ENCODE data around the gene ICAM3. TPM values are rescaled to one million over a fixed set of nuclear protein-coding genes. Genes with fewer than 3 reads are reported as not detected.

Gene ICAM3
- total RNA-seq, 2 donors from 2014 or later = 27.2 to 31.8 TPM

DNA sequence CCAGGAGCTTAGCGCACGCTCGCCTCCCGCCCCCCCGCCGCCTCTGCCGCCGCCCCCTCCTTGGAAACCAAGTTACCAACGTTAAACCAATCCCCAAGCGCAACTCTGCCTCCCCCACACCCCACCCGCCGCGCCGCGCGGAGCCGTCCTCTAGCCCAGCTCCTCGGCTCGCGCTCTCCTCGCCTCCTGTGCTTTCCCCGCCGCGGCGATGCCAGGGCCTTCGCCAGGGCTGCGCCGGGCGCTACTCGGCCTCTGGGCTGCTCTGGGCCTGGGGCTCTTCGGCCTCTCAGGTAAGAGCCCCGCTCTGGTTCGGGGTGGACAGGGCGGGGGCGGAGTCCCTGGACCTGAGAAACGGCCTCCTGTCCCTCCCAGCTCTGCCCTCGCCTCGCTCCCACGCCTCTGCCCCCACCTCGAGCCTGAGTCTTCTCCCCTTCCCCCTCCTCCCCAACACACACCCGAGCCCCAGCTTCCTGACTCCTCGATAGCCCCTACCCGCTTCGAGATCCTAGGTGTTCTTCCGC lies 49.5 kb downstream of the ICAM3 start, which contains the start of gene ICAM5:
TSS of gene ICAM5 (plus strand) at position 117 of the 521 bp plus-strand sequence. CDS start at position 209, 92 bp downstream.
- Histone ChIP-seq H3K9me3 (no peaks in the 10 kb centered on the region), H3K27ac (no peak within 1 kb of the TSS), H3K27me3 (peaks cover 71% of the 10 kb centered on the region), H3K4me3 (peak within 1 kb of the TSS; percentile 42), H3K4me1 (peaks cover 40% of the 10 kb centered on the region), H3K36me3 (no peaks in the 10 kb centered on the region), H3K9ac (ENCODE audit: low read depth in 2 of 2, low read length in 2 of 2) (peak within 1 kb of the TSS in 1 of 2 donors; percentile 12)
- DNase-seq = no peak
- intact Hi-C loops (cut with DNase I) = no loop called here
- TF ChIP-seq CTCF (IDR thresholded peaks at IDR 0.05) = no peak

DNA sequence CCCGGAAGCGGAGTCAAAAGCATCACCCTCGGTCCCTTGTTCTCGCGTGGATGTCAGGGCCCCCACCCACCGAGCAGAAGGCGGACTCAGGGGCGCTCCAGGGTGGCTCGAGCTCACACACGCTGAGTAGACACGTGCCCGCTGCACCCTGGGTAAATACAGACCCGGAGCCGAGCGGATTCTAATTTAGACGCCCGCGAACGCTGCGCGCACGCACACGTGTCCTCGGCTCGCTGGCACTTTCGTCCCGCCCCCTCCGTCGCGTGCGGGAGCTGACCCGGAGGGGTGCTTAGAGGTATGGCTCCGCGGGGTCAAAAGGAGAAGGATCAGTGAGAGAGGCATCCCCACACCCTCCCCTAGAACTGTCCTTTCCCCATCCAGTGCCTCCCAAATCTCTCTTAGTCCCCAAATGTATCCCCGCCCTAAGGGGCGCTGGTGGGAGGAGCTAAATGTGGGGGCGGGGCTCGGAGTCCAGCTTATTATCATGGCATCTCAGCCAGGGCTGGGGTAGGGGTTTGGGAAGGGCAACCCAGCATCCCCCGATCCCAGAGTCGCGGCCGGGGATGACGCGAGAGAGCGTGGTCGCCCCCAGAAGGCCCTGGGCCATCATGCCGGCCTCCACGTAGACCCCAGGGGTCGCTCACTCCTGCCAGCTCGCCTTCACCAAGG lies 50.1 kb downstream of the ICAM3 start:
- TF ChIP-seq CTCF (IDR thresholded peaks at IDR 0.05) = no peak
- H3K27me3 ChIP-seq = peaks cover 65% of the 10 kb centered on the region
- H3K9me3 ChIP-seq = no peaks in the 10 kb centered on the region
- intact Hi-C loops (cut with DNase I) = no loop called here
- peak; percentile 41 for DNase-seq
- peak overlapping the region; percentile 17 for H3K4me3 ChIP-seq
- H3K9ac ChIP-seq (ENCODE audit: low read depth in 2 of 2, low read length in 2 of 2) = peak overlapping the region in 1 of 2 donors; percentile 12
- H3K27ac ChIP-seq = no peak overlapping the region
- peaks cover 40% of the 10 kb centered on the region for H3K4me1 ChIP-seq
- H3K36me3 ChIP-seq = no peaks in the 10 kb centered on the region

- Histone ChIP-seq H3K4me1 (peaks cover 40% of the 10 kb centered on the region), H3K9me3 (no peaks in the 10 kb centered on the region), H3K4me3 (peak overlapping the region; percentile 17), H3K36me3 (no peaks in the 10 kb centered on the region), H3K9ac (ENCODE audit: low read depth in 2 of 2, low read length in 2 of 2) (peak overlapping the region in 1 of 2 donors; percentile 12), H3K27ac (no peak overlapping the region), H3K27me3 (peaks cover 59% of the 10 kb centered on the region)
- TF ChIP-seq CTCF (IDR thresholded peaks at IDR 0.05) = no peak
- peak; percentile 72 for DNase-seq
- intact Hi-C loops (cut with DNase I) = no loop called here
These were observed 50.7 kb downstream of the ICAM3 start for GRCh38 chr19:10288662-10289166.

- peaks cover 45% of the 10 kb centered on the region for H3K27me3 ChIP-seq
- H3K9ac ChIP-seq (ENCODE audit: low read depth in 2 of 2, low read length in 2 of 2) = peak within 1 kb of the TSS in 1 of 2 donors; percentile 34
- peak; percentile 54 for DNase-seq
- H3K9me3 ChIP-seq = no peaks in the 10 kb centered on the region
- no peak within 1 kb of the TSS for H3K27ac ChIP-seq
- no peaks in the 10 kb centered on the region for H3K36me3 ChIP-seq
- intact Hi-C loops (cut with DNase I) = no loop called here
- no peak within 1 kb of the TSS for H3K4me3 ChIP-seq
- TF ChIP-seq CTCF (IDR thresholded peaks at IDR 0.05) = no peak
- peaks cover 40% of the 10 kb centered on the region for H3K4me1 ChIP-seq
These were observed 52.4 kb downstream of the ICAM3 start, which contains the start of gene ICAM4 for GRCh38 chr19:10286803-10287737. TSS of gene ICAM4 (plus strand) at chr19:10286955. CDS start at chr19:10287013, 58 bp downstream.

DNA sequence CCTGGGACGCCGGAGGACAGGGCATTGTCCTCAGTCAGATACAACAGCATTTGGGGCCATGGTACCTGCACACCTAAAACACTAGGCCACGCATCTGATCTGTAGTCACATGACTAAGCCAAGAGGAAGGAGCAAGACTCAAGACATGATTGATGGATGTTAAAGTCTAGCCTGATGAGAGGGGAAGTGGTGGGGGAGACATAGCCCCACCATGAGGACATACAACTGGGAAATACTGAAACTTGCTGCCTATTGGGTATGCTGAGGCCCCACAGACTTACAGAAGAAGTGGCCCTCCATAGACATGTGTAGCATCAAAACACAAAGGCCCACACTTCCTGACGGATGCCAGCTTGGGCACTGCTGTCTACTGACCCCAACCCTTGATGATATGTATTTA lies 54.0 kb downstream of the ICAM3 start:
- H3K4me3 ChIP-seq = no peak overlapping the region
- peaks cover 28% of the 10 kb centered on the region for H3K27me3 ChIP-seq
- intact Hi-C loops (cut with DNase I) = no loop called here
- H3K9me3 ChIP-seq = no peaks in the 10 kb centered on the region
- TF ChIP-seq CTCF (IDR thresholded peaks at IDR 0.05) = no peak
- no peak overlapping the region for H3K9ac ChIP-seq (ENCODE audit: low read depth in 2 of 2, low read length in 2 of 2)
- no peak overlapping the region for H3K27ac ChIP-seq
- no peaks in the 10 kb centered on the region for H3K36me3 ChIP-seq
- peaks cover 26% of the 10 kb centered on the region for H3K4me1 ChIP-seq
- no peak for DNase-seq

All from colonic mucosa (tissue), 4 donors.